Measurements from ENCODE around the gene HOXA9. TPM values are rescaled to one million over a fixed set of nuclear protein-coding genes. Genes with fewer than 3 reads are reported as not detected.

HOXA9 gene
- total and polyA plus RNA-seq, 2 of the 8 experiments (the other 6 are each of a cell fraction or from before 2014, with no cell fraction given): not detected

DNA sequence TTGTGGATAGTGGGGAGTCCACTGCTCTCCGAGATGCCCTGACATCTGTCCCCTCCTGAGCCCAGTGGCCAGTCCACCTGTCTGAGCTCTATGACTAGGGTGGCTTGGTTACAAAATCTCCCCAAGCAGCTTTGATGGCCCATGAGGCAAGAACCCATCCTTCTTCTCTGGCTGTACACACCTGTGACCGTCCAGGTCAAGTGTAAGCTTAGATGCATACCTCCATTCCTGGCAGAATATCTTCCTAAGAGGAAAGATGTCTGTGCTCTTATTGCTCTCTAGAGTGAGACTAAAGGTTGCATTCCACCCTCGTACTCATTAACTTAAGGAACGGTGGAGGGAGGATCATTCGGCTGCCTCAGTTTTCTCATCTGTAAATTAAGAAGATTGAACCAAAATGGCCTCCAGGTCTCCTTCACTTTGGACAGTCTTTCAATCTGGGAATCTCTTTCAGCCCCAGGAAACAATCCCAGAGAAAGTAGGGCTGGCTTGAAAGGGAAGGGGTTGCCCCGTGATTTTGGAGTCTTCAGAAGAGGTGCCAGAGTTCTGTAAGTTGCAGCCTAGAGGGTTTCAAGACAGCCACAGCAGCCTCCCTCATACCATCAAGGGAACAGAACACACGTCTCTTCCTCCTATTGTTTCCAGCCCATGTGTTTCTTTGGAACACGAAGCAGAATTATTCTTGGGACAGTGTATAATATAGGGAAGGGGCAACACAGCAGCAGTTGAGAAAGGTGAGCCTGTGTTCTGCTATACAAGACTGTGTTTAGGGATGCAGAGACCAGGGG, 40.2 kb downstream of the HOXA9 start:
- Histone ChIP-seq H3K27me3 (replicated peaks in 1 of 4; ENCODE audit: control insufficient read depth in 3 of 4, extremely low read depth in 1 of 4, insufficient read depth in 3 of 4, low read length in 3 of 4) (peaks cover 100% of the 10 kb centered on the region in 4 experiments), H3K4me3 (ENCODE audit: extremely low read depth in 1 of 4, insufficient read depth in 2 of 4, low read depth in 3 of 4, low read length in 4 of 4) (no peak overlapping the region), H3K23ac (ENCODE audit: insufficient read length) (no peak overlapping the region), H2BK5ac (ENCODE audit: low read depth, low read length) (no peak overlapping the region), H3K27ac (ENCODE audit: low read depth, low read length) (no peak overlapping the region), H3K4ac (replicated peaks; ENCODE audit: insufficient read length, low read depth, low read length) (no peak overlapping the region), H2AK5ac (ENCODE audit: low read depth, low read length) (no peak overlapping the region; the same call in 1 of the 2 replicates), H3K4me2 (ENCODE audit: insufficient read depth in 1 of 2, low read depth in 2 of 2, low read length in 2 of 2) (no peak overlapping the region), H3K18ac (ENCODE audit: extremely low read depth, low read length) (no peak overlapping the region), H3K56ac (replicated peaks; ENCODE audit: insufficient read length, low read depth, low read length) (no peak overlapping the region), H3K23me2 (ENCODE audit: low read depth, low read length) (no peaks in the 10 kb centered on the region; the same call in 1 of the 2 replicates), H4K91ac (replicated peaks; ENCODE audit: insufficient read length, low read length) (no peak overlapping the region), H4K20me1 (replicated peaks in 1 of 2; ENCODE audit: control insufficient read depth in 1 of 2, insufficient read depth in 2 of 2, low read length in 2 of 2) (peaks cover 20 to 30% of the 10 kb centered on the region in 2 experiments), H3K14ac (ENCODE audit: insufficient read length) (no peak overlapping the region), H2BK20ac (ENCODE audit: low read length) (no peak overlapping the region), H2BK120ac (replicated peaks; ENCODE audit: low read depth, low read length) (no peak overlapping the region), H2AFZ (ENCODE audit: low read length) (no peak overlapping the region), H4K5ac (ENCODE audit: insufficient read length, low read depth, low read length) (no peak overlapping the region), H2BK12ac (ENCODE audit: low read depth, low read length) (peak overlapping the region; percentile 35; the same call in 1 of the 2 replicates), H4K8ac (ENCODE audit: extremely low read depth, insufficient read depth, low read length) (no peak overlapping the region), H3K9ac (replicated peaks in 1 of 4; ENCODE audit: extremely low read depth in 1 of 4, low read depth in 3 of 4, low read length in 3 of 4) (no peak overlapping the region), H3K79me2 (ENCODE audit: control insufficient read depth in 1 of 2, insufficient read depth in 2 of 2, low read length in 2 of 2) (no peaks in the 10 kb centered on the region), H2BK15ac (ENCODE audit: low read length) (no peak overlapping the region), H3K79me1 (ENCODE audit: low read depth, low read length) (no peaks in the 10 kb centered on the region), H3K9me3 (ENCODE audit: insufficient read depth in 2 of 2, low read depth in 1 of 2, low read length in 1 of 2) (peaks cover 0 to 4% of the 10 kb centered on the region in 2 experiments; a peak in 1 of 4 replicates), H3K4me1 (replicated peaks in 1 of 4; ENCODE audit: control insufficient read depth in 3 of 4, insufficient read depth in 4 of 4, low read length in 3 of 4) (0 out of 7 replicates have a peak, but pooled peaks cover 0 to 2% (median under 1%) of the 10 kb centered on the region in 4 experiments), H3K36me3 (ENCODE audit: control insufficient read depth in 2 of 4, insufficient read depth in 4 of 4, low read length in 3 of 4) (peaks cover 0 to 4% (median 0%) of the 10 kb centered on the region in 4 experiments; a peak in 1 of 8 replicates)
- 45% methylated on average over 8 of the region's 8 CpGs; no CpG with 5 or more reads in 1 of the 2 experiments for WGBS, 2 experiments (ENCODE audit: extremely low coverage in 1 of 2, insufficient coverage in 1 of 2, insufficient read length in 1 of 2, insufficient replicate concordance in 2 of 2, low coverage in 1 of 2, low lambda C conversion rate in 2 of 2, missing lambda C conversion rate in 1 of 2)
- POLR2A ChIA-PET (ENCODE audit: partially characterized antibody): no interaction called here
- FAIRE-seq (no peak), DNase-seq (ENCODE audit: low read depth in 1 of 2, low spot score in 2 of 2) (no peak)
- TF ChIP-seq RNF2 (IDR thresholded peaks at IDR 0.05; ENCODE audit: borderline replicate concordance, low read depth, low read length, missing control alignments, poor library complexity, severe bottlenecking) (peak; percentile 51), SUZ12 (IDR thresholded peaks at IDR 0.05; ENCODE audit: low read length) (peak; percentile 19; the same call in 1 of the 2 replicates), RBBP5 (IDR thresholded peaks at IDR 0.05; ENCODE audit: borderline replicate concordance, low read depth, low read length) (no peak)
- CTCF ChIA-PET (ENCODE audit: partially characterized antibody): interaction anchor here (1.0 to 1.1 kb wide), 3 partner anchors 19 to 36 kb away, joined by 3 read pairs; no protein-coding TSS in a partner anchor

All from H1 (cell line).